Tibial nerve (tissue), 4 donors: ENCODE results near the gene ADCY2.

Source experiments
- CTCF ChIP-seq, 5 experiments: fragments of 200-600 bp in 3 of 5; fragments of 450-650 bp in 2 of 5; sonication (generic) in 3 of 5; IDR thresholded peaks; one replicate each; pipeline ENCODE4 v1.5.1; 2016 to 2019; ENCODE audit warnings: antibody characterized with exemption in 5 of 5, mild to moderate bottlenecking in 3 of 5, moderate library complexity in 2 of 5
- EP300 ChIP-seq, 2 donors: sonication (generic); formaldehyde crosslinking; IDR thresholded peaks; one replicate each; pipeline ENCODE4 v1.6.1; 2017; ENCODE audit warnings: antibody characterized with exemption in 2 of 2, mild to moderate bottlenecking in 1 of 2
- POLR2A ChIP-seq, 2 donors: fragments of 450-650 bp; IDR thresholded peaks; one replicate each; pipeline ENCODE4 v1.6.1; 2017; ENCODE audit warnings: antibody characterized with exemption in 2 of 2, mild to moderate bottlenecking in 2 of 2, moderate library complexity in 2 of 2

- TF ChIP-seq POLR2A (IDR thresholded peaks at IDR 0.05) (no peak), EP300 (IDR thresholded peaks at IDR 0.05) (no peak), CTCF (IDR thresholded peaks at IDR 0.05) (no peak)
Observed at GRCh38 chr5:7686794-7687193, 290.9 kb downstream of the ADCY2 start.
